IPS DF 6.9 (cell line): ENCODE measurements around the gene SRGAP3.

Source experiments
- DNase-seq: peaks from one replicate; pipeline ENCODE4 v3.0.0-alpha.2; 2013; ENCODE audit warnings: low read depth, low spot score
- H3K27ac ChIP-seq: one replicate; pipeline ENCODE4 v1.5.1; 2013; ENCODE audit warnings: low read length, control low read depth
- H3K27me3 ChIP-seq: 2 replicates; pipeline ENCODE4 v1.6.1; 2013; ENCODE audit warnings: mild to moderate bottlenecking, low read length; ENCODE audit not compliant: control insufficient read depth, insufficient read depth
- H3K36me3 ChIP-seq: 2 replicates; pipeline ENCODE4 v1.6.1; 2013; ENCODE audit warnings: low read length; ENCODE audit not compliant: control insufficient read depth, insufficient read depth
- H3K4me1 ChIP-seq: 2 replicates; pipeline ENCODE4 v1.6.1; 2013; ENCODE audit warnings: low read length; ENCODE audit not compliant: control insufficient read depth, insufficient read depth
- H3K4me3 ChIP-seq: 2 replicates; pipeline ENCODE4 v1.5.1; 2013; ENCODE audit warnings: mild to moderate bottlenecking, low read length
- H3K9me3 ChIP-seq: 2 replicates; pipeline ENCODE4 v1.6.1; 2013; ENCODE audit warnings: low read length, inconsistent platforms; ENCODE audit not compliant: control insufficient read depth, insufficient read depth
- WGBS: extraction: QIAGEN DNeasy Blood & Tissue Kit; methylation state at CpG from one replicate; pipeline ENCODE4 v1.1.7; 2013; ENCODE audit warnings: mixed read lengths, missing lambda C conversion rate; ENCODE audit not compliant: insufficient read length, insufficient coverage; 5-methylcytosine and 5-hydroxymethylcytosine counted together

SRGAP3 gene

DNA sequence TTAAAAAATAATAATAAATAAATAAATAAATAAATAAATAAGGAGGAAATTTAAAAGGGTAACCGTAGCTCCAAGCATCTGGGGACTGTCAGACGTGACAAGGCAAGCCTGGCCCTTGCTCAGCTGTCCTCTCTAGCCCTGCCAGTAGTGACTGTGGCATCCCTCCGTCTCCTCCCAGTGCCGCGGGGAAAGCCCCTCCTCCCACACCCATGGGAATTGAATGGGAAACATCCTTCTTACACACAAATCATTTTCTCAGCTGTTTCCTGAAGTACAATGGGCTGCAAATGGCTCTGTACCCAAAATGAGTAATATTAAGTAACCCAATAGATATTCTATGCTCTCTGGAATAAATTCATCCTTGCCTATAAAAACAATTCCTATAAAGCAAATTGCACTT is 184.6 kb downstream of the SRGAP3 start:
- H3K27ac ChIP-seq, result no peak overlapping the region
- no peaks in the 10 kb centered on the region for H3K4me1 ChIP-seq
- no peaks in the 10 kb centered on the region for H3K36me3 ChIP-seq
- H3K27me3 ChIP-seq, result no peaks in the 10 kb centered on the region
- no CpG with 5 or more reads among the region's 5 CpGs for WGBS
- no peak overlapping the region for H3K4me3 ChIP-seq
- no peak for DNase-seq
- H3K9me3 ChIP-seq, result no peaks in the 10 kb centered on the region

DNA sequence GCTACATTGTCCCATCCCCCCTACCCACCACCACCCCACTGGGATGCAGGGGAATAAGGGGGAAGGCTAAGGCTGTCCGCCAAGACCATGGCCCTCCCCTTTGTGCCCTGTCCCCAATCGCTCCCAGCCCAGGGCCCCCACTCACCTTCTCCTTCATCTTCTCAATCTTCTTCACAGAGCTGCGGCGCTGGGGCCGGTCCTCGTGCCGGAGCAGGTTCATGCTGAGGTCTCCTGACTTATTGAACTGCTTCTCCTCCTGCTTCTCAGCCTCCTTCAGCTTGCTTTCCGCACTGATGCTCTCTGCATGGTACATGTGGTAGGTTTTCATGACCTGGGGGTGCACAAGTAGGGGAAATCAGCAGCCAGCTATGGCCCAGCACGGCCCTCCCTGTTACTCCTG is 185.2 kb downstream of the SRGAP3 start:
- H3K4me3 ChIP-seq, result no peak overlapping the region
- H3K4me1 ChIP-seq, result no peaks in the 10 kb centered on the region
- DNase-seq, result no peak
- H3K27ac ChIP-seq, result no peak overlapping the region
- H3K36me3 ChIP-seq, result no peaks in the 10 kb centered on the region
- WGBS, result no CpG with 5 or more reads among the region's 9 CpGs
- no peaks in the 10 kb centered on the region for H3K27me3 ChIP-seq
- no peaks in the 10 kb centered on the region for H3K9me3 ChIP-seq

GRCh38 chr3:9062570-9062969 is 186.9 kb downstream of the SRGAP3 start:
- Histone ChIP-seq H3K27me3 (no peaks in the 10 kb centered on the region), H3K9me3 (no peaks in the 10 kb centered on the region), H3K4me1 (no peaks in the 10 kb centered on the region), H3K4me3 (no peak overlapping the region), H3K36me3 (no peaks in the 10 kb centered on the region; the same call in 1 of the 2 replicates), H3K27ac (no peak overlapping the region)
- DNase-seq, result no peak
- WGBS, result no CpG with 5 or more reads among the region's 1 CpG

- no peak overlapping the region for H3K27ac ChIP-seq
- DNase-seq, result no peak
- H3K9me3 ChIP-seq, result no peaks in the 10 kb centered on the region
- WGBS, result no CpG with 5 or more reads among the region's 2 CpGs
- no peaks in the 10 kb centered on the region for H3K27me3 ChIP-seq
- no peaks in the 10 kb centered on the region for H3K4me1 ChIP-seq
- H3K4me3 ChIP-seq, result no peak overlapping the region
- no peaks in the 10 kb centered on the region; the same call in 1 of the 2 replicates for H3K36me3 ChIP-seq
Measured at GRCh38 chr3:9061634-9062033, 187.8 kb downstream of the SRGAP3 start.

DNA sequence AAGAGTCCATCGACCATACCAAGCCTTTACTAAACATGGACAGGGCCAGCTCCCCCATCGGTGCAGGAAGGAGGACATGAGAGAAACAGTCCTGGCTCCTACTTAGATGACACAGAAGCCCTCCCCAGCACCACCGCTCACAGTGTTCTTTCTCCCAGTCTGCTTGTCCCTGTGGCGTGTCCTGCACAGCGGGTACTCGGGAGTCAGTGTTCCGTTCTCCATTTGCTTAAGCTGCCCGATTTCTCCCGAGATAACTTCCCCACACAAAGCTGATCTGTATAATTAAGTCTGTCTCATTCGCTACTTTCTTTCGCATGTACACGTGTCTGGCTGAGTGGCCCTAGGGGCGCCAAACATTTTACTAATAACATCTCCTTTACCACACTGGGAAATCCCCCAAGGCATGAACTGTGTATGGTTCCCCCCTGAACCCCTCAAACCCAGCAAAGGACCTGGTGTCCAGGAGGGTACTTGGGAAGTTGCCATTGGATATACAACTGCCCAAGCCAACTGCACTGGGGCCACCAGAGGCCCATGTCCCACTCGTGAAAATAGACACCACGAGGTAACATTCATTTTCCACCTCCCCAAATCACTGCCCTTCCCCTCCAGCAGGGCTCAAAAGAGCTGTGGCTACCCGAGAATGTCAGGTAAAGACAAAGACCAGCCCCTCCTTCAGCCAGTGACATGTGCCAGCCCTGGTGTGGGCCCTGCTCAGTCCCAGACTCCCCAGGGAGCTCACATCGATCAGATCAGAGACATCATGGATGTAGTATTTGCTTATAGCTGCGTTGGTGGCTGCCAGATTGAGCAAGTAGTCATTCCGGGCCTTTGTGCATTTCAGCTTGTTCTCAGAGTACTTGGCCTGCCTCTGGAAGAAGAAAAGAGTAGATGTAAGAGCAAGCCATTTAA is 189.7 kb downstream of the SRGAP3 start:
- Histone ChIP-seq H3K9me3 (no peaks in the 10 kb centered on the region), H3K27me3 (no peaks in the 10 kb centered on the region), H3K36me3 (no peaks in the 10 kb centered on the region; the same call in 1 of the 2 replicates), H3K27ac (no peak overlapping the region), H3K4me3 (no peak overlapping the region), H3K4me1 (no peaks in the 10 kb centered on the region)
- no peak for DNase-seq
- no CpG with 5 or more reads among the region's 19 CpGs for WGBS

GRCh38 chr3:9056581-9056980 is 192.9 kb downstream of the SRGAP3 start:
- H3K9me3 ChIP-seq, result no peaks in the 10 kb centered on the region
- no peaks in the 10 kb centered on the region; the same call in 1 of the 2 replicates for H3K36me3 ChIP-seq
- H3K27ac ChIP-seq, result no peak overlapping the region
- H3K4me1 ChIP-seq, result no peaks in the 10 kb centered on the region
- no peak for DNase-seq
- H3K4me3 ChIP-seq, result no peak overlapping the region
- H3K27me3 ChIP-seq, result no peaks in the 10 kb centered on the region
- no CpG with 5 or more reads among the region's 5 CpGs for WGBS

DNA sequence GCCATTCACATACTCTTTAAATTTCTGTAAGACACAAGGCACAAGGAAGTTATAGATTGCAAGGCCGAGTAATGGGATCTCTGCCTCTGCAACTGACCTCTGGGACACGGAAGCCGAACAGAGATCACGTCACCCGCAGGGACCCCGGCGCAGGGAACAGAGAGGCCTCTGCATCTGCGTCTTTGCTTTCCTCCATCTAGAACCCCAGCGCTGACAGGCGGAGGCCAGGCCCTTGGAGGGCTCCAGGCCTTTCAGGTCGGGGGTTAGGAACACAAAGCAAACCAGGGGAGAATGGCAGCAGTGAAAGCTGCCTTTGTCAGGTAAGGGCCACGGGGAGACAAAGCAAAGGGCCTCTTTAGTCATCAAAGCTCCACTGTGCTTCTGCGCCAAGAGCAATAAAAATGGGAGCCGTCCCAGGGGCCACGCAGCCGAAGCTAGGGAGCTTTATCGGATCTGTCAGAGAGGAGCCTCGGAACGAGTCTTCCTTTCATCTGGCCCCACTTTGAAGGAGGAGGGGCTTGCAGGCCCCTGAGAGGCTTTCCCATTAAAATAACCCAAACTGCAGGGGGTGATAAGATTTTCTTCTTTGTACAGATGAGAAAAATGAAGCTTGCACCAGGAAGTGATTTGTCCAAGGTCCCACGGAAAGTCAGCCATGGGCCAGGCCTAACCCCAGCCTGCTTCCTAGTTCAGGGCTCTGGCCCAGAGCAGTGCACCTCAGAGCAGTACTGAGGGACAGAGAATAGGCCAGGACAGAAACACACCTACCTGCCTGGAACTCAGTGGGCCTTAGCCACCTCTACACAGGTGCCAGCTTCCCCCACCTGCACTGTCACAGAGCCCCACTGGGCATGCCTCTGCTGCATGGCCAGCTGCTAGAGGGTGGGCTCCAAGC is 201.7 kb downstream of the SRGAP3 start:
- no CpG with 5 or more reads among the region's 20 CpGs for WGBS
- no peaks in the 10 kb centered on the region for H3K9me3 ChIP-seq
- no peak overlapping the region for H3K27ac ChIP-seq
- H3K36me3 ChIP-seq, result no peaks in the 10 kb centered on the region
- 0 out of 2 replicates have a peak, but pooled peaks cover 2% of the 10 kb centered on the region for H3K4me1 ChIP-seq
- no peak overlapping the region for H3K4me3 ChIP-seq
- DNase-seq, result no peak
- no peaks in the 10 kb centered on the region for H3K27me3 ChIP-seq

DNA sequence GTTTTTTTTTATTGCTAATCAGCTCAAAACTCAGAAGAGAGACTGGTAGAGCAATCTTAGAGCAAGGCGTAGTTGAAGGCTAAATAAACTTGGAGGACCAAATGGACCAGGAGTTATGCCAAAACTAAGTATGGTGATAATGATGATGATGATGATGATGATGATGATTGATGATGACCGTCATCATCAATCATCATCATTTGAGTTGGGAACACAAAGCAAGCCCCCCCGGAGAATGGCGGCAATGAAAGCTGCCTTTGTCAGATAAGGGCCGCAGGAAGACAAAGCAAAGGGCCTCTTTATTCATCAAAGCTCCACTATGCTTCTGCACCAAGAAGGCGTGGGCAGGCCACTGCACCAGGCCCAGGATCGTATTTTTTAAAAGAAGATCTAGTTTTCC is 204.1 kb downstream of the SRGAP3 start:
- H3K9me3 ChIP-seq, result no peaks in the 10 kb centered on the region
- H3K4me3 ChIP-seq, result no peak overlapping the region
- H3K27me3 ChIP-seq, result no peaks in the 10 kb centered on the region
- no peak overlapping the region for H3K27ac ChIP-seq
- H3K4me1 ChIP-seq, result 0 out of 2 replicates have a peak, but pooled peaks cover 2% of the 10 kb centered on the region
- no peak for DNase-seq
- WGBS, result no CpG with 5 or more reads among the region's 7 CpGs
- H3K36me3 ChIP-seq, result no peaks in the 10 kb centered on the region

DNA sequence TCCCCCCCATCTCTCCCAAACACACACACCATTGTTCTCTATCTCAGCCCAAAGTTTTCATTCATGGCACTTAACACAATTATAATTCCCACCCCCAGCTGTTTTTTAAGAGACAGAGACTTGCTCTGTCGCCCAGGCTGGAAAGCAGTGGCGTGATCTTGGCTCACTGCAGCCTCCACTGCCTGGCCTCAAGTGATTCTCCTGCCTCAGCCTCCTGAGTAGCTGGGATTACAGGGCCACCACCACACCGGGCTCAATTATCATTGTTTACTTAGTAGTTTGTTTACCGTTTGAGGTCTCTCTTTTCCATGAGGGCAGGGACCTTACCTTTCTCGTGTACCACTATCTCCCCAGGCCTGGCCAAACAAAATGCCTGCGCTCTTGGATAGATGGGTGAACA is 206.4 kb downstream of the SRGAP3 start:
- Histone ChIP-seq H3K27ac (no peak overlapping the region), H3K27me3 (no peaks in the 10 kb centered on the region), H3K4me3 (no peak overlapping the region), H3K9me3 (no peaks in the 10 kb centered on the region), H3K36me3 (no peaks in the 10 kb centered on the region), H3K4me1 (0 out of 2 replicates have a peak, but pooled peaks cover 1% of the 10 kb centered on the region)
- DNase-seq, result no peak
- WGBS, result no CpG with 5 or more reads among the region's 6 CpGs

DNA sequence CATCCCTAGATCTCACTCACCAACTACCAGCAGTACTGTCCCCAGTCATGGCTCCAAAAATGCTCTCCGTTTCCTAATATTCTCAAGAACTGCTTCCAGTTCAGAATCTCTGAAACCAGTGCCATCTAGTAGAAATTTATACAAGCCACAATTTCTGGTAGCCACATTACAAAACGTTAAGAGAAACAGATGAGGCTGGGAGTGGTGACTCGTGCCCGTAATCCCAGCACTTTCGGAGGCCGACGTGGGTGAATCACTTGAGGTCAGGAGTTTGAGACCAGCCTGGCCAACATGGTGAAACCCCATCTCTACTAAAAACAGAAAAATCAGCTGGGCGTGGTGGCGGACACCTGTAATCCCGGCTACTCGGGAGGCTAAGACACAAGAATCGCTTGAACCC is 207.8 kb downstream of the SRGAP3 start:
- no peaks in the 10 kb centered on the region for H3K9me3 ChIP-seq
- no peak overlapping the region for H3K4me3 ChIP-seq
- no CpG with 5 or more reads among the region's 12 CpGs for WGBS
- H3K27ac ChIP-seq, result no peak overlapping the region
- no peaks in the 10 kb centered on the region for H3K36me3 ChIP-seq
- no peaks in the 10 kb centered on the region for H3K27me3 ChIP-seq
- no peaks in the 10 kb centered on the region for H3K4me1 ChIP-seq
- DNase-seq, result no peak
